ENCODE data around the gene SCGB3A1. TPM values are rescaled to one million over a fixed set of nuclear protein-coding genes. Genes with fewer than 3 reads are reported as not detected.

SCGB3A1 gene
- polyA plus RNA-seq, 1 donor (not counting 4 experiments of a cell fraction or from before 2014, with no cell fraction given) = not detected

DNA sequence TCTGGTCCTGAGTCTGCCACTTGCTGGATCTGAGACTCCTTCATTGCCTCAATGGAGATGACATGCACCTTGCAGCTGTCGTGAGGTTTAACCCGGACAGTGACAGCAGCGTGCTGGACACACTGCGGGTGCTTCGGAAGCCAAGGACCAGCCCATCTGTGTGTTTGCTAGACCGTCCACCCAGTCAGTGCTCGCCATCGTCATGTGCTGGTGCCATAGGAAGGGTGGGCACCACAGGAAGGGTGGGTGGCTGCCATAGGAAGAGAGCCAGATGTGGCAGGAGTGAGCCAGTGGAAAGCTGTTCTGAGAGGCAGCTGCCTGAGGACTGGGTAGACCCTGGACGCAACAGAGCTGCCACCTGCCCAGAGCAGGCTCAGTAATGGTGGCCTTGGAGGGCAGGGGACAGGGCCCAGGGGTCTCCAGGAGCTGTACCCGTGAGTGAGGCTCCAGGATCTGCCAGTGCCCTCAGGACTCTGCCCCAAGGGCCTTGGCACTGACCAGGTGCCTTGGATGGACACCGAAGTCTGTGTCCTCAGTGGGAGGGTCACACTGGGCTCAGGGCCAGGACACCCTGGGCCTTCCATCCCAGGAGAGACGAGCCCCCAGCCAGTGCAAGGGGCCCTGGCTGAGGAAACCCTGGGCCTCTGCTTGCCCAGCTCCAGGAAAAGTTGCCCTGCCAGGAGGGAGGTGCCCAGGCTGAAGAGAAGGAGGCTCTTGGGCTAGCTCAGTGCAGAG is 36.3 kb upstream of the SCGB3A1 start:
- dilution Hi-C loops (cut with MboI; ENCODE audit: extremely low pct_ligation_motif_present, low sequenced_read_pairs) = no loop called here
- Histone ChIP-seq H3K4me1 (ENCODE audit: control insufficient read depth, extremely low read depth, insufficient read depth, low read length) (no peaks in the 10 kb centered on the region), H3K27ac (ENCODE audit: control insufficient read depth, insufficient read depth, low read length) (no peak overlapping the region), H3K4me2 (ENCODE audit: control insufficient read depth, extremely low read depth, insufficient read depth, low read depth, low read length) (no peak overlapping the region), H3K27me3 (ENCODE audit: control insufficient read depth, extremely low read depth, insufficient read depth, low read length) (no peaks in the 10 kb centered on the region), H3K9me1 (ENCODE audit: control insufficient read depth, extremely low read depth, insufficient read depth, low read length) (no peaks in the 10 kb centered on the region), H4K20me1 (ENCODE audit: control insufficient read depth, extremely low read depth, insufficient read depth, low read length) (no peaks in the 10 kb centered on the region), H3K79me2 (ENCODE audit: control insufficient read depth, insufficient read depth, low read length) (no peaks in the 10 kb centered on the region), H2AFZ (ENCODE audit: control insufficient read depth, low read length) (no peak overlapping the region), H3K36me3 (ENCODE audit: control insufficient read depth in 2 of 2, extremely low read depth in 1 of 2, insufficient read depth in 2 of 2, low read length in 2 of 2) (no peaks in the 10 kb centered on the region), H3K9me3 (ENCODE audit: control insufficient read depth, low read depth, low read length) (no peaks in the 10 kb centered on the region), H3K4me3 (ENCODE audit: control insufficient read depth in 2 of 3, extremely low read depth in 1 of 3, insufficient read depth in 2 of 3, low read depth in 1 of 3, low read length in 3 of 3) (no peak overlapping the region), H3K9ac (ENCODE audit: control insufficient read depth, extremely low read depth, insufficient read depth, low read length) (no peak overlapping the region)
- no peak for FAIRE-seq
- TF ChIP-seq, protein P1, sequence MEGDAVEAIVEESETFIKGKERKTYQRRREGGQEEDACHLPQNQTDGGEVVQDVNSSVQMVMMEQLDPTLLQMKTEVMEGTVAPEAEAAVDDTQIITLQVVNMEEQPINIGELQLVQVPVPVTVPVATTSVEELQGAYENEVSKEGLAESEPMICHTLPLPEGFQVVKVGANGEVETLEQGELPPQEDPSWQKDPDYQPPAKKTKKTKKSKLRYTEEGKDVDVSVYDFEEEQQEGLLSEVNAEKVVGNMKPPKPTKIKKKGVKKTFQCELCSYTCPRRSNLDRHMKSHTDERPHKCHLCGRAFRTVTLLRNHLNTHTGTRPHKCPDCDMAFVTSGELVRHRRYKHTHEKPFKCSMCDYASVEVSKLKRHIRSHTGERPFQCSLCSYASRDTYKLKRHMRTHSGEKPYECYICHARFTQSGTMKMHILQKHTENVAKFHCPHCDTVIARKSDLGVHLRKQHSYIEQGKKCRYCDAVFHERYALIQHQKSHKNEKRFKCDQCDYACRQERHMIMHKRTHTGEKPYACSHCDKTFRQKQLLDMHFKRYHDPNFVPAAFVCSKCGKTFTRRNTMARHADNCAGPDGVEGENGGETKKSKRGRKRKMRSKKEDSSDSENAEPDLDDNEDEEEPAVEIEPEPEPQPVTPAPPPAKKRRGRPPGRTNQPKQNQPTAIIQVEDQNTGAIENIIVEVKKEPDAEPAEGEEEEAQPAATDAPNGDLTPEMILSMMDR (optimal IDR thresholded peaks at IDR 0.05 in 1 of 3, IDR thresholded peaks at IDR 0.05 in 1 of 3, conservative IDR thresholded peaks at IDR 0.05 in 1 of 3; ENCODE audit: extremely low read depth in 1 of 3, insufficient read depth in 2 of 3, low read length in 3 of 3) = no peak
- TF ChIP-seq EZH2 (IDR thresholded peaks at IDR 0.05; ENCODE audit: low read length) = no peak
- DNase-seq (ENCODE audit: low read depth, low spot score) = no peak

DNA sequence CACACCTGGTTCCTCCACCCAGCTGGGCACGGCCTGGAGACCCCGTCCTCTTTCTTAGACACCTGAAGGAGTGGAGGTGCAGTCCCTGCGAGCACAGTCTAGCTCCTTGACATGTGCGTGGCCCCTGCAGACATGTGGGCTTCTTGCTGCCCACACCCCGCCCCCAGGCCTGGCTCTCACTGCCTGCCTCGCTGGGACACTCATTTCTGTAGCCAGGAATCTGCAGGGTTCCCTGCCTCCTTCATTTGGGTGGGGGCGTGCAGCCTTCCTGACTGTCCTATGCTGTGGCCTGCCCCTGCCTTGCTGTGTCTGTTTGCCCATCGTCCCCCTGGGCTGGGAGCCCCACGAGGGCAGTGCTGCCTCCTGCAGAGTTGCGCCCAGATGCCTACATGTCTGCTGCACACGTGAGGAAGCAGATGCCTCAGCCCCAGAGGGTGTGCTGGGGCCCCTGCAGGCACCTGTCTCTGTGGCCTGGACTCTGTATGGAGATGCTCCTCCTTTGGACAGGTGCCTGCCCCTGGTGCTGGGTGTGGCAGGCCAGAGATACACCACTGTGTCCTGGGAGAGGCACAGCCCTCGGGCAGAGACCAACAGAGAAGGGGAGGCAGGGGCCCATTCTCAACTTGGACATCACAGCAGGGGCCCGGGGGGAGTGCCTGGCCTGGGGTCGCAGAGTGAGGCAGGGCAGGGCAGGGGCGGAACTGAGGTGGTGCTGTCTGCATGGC is 35.5 kb upstream of the SCGB3A1 start:
- Histone ChIP-seq H3K9ac (ENCODE audit: control insufficient read depth, extremely low read depth, insufficient read depth, low read length) (no peak overlapping the region), H3K79me2 (ENCODE audit: control insufficient read depth, insufficient read depth, low read length) (no peaks in the 10 kb centered on the region), H3K4me3 (ENCODE audit: control insufficient read depth in 2 of 3, extremely low read depth in 1 of 3, insufficient read depth in 2 of 3, low read depth in 1 of 3, low read length in 3 of 3) (no peak overlapping the region), H3K27me3 (ENCODE audit: control insufficient read depth, extremely low read depth, insufficient read depth, low read length) (no peaks in the 10 kb centered on the region), H3K4me2 (ENCODE audit: control insufficient read depth, extremely low read depth, insufficient read depth, low read depth, low read length) (no peak overlapping the region), H3K4me1 (ENCODE audit: control insufficient read depth, extremely low read depth, insufficient read depth, low read length) (no peaks in the 10 kb centered on the region), H4K20me1 (ENCODE audit: control insufficient read depth, extremely low read depth, insufficient read depth, low read length) (no peaks in the 10 kb centered on the region), H3K27ac (ENCODE audit: control insufficient read depth, insufficient read depth, low read length) (no peak overlapping the region), H3K36me3 (ENCODE audit: control insufficient read depth in 2 of 2, extremely low read depth in 1 of 2, insufficient read depth in 2 of 2, low read length in 2 of 2) (no peaks in the 10 kb centered on the region), H3K9me3 (ENCODE audit: control insufficient read depth, low read depth, low read length) (no peaks in the 10 kb centered on the region), H2AFZ (ENCODE audit: control insufficient read depth, low read length) (no peak overlapping the region), H3K9me1 (ENCODE audit: control insufficient read depth, extremely low read depth, insufficient read depth, low read length) (no peaks in the 10 kb centered on the region)
- no peak for TF ChIP-seq EZH2 (IDR thresholded peaks at IDR 0.05; ENCODE audit: low read length)
- TF ChIP-seq, protein P1 (optimal IDR thresholded peaks at IDR 0.05 in 1 of 3, IDR thresholded peaks at IDR 0.05 in 1 of 3, conservative IDR thresholded peaks at IDR 0.05 in 1 of 3; ENCODE audit: extremely low read depth in 1 of 3, insufficient read depth in 2 of 3, low read length in 3 of 3) = no peak
- DNase-seq (ENCODE audit: low read depth, low spot score) (no peak), FAIRE-seq (no peak)
- dilution Hi-C loops (cut with MboI; ENCODE audit: extremely low pct_ligation_motif_present, low sequenced_read_pairs) = no loop called here
